Endothelial cell of umbilical vein (primary cell): ENCODE measurements around the gene SLC22A23. TPM values are rescaled to one million over a fixed set of nuclear protein-coding genes. Genes with fewer than 3 reads are reported as not detected.

ENCODE experiments used
- BruUV-seq: library from RNA; stranded (reverse); fragments of 400-500 nt; replicated peaks from 2 replicates; lab custom pipeline; 2021; lab: Mats Ljungman, UMichigan
- CTCF ChIA-PET: fragments of 300-600, 350-600 bp; sonication (Branson Sonifier 250); formaldehyde crosslinking; loops from one replicate; lab custom pipeline; 2021; ENCODE audit warnings: antibody characterized with exemption, inconsistent platforms; lab: Charles Lee
- POLR2A ChIA-PET: fragments of 300-600, 350-600 bp; sonication (Branson Sonifier 250); formaldehyde crosslinking; loops from one replicate; lab custom pipeline; 2021; ENCODE audit warnings: antibody characterized with exemption, inconsistent platforms; lab: Charles Lee
- DNase-seq: peaks from one replicate; pipeline ENCODE4 v3.0.0-alpha.2; 2011; ENCODE audit warnings: low read depth, low spot score
- FAIRE-seq: peaks from 2 replicates; lab custom pipeline; 2011; peaks lifted over from hg19 to GRCh38; lab: Jason Lieb, UNC
- H2AFZ ChIP-seq: 2 replicates; pipeline ENCODE4 v1.6.0; 2012; ENCODE audit warnings: low read depth, low read length, control low read depth, inconsistent platforms
- H3K27ac ChIP-seq: 2 replicates; pipeline ENCODE4 v1.5.1; 2011; ENCODE audit warnings: low read depth, mild to moderate bottlenecking, control low read depth, low read length, moderate library complexity; ENCODE audit not compliant: insufficient read depth
- H3K27me3 ChIP-seq, 2 experiments: 2 replicates each; pipeline versions ENCODE4 v1.6.0 to v1.6.1; 2011; ENCODE audit warnings: low read length in 2 of 2, mixed read lengths in 1 of 2; ENCODE audit not compliant: control insufficient read depth in 2 of 2, insufficient read depth in 2 of 2
- H3K36me3 ChIP-seq, 2 experiments: 2 replicates in 1 of 2; 3 replicates in 1 of 2; pipeline ENCODE4 v1.5.1; 2011; ENCODE audit warnings: low read length in 2 of 2, mild to moderate bottlenecking in 1 of 2, moderate library complexity in 1 of 2; ENCODE audit not compliant: control insufficient read depth in 2 of 2, insufficient read depth in 2 of 2; ENCODE audit errors: extremely low read depth in 1 of 2
- H3K4me1 ChIP-seq: 3 replicates; pipeline ENCODE4 v1.5.1; 2011; ENCODE audit warnings: mild to moderate bottlenecking, low read length; ENCODE audit not compliant: control insufficient read depth, insufficient read depth; ENCODE audit errors: extremely low read depth
- H3K4me2 ChIP-seq: 2 replicates; pipeline ENCODE4 v1.6.1; 2011; ENCODE audit warnings: low read length, control low read depth, mixed read lengths; ENCODE audit not compliant: insufficient read depth
- H3K4me3 ChIP-seq, 3 experiments: fragments of 200-600 bp in 1 of 3; sonication (generic), shearing (Covaris generic) in 1 of 3; replicated peaks in 1 of 3; 2 replicates each; pipeline ENCODE4 v1.5.1; 2011 to 2016; ENCODE audit warnings: control low read depth in 3 of 3, low read length in 3 of 3, mild to moderate bottlenecking in 2 of 3, inconsistent platforms in 1 of 3, low read depth in 1 of 3, moderate library complexity in 1 of 3; ENCODE audit not compliant: insufficient read depth in 1 of 3
- H3K79me2 ChIP-seq: 2 replicates; pipeline ENCODE4 v1.6.0; 2012; ENCODE audit warnings: low read length, inconsistent platforms; ENCODE audit not compliant: control insufficient read depth, insufficient read depth
- H3K9ac ChIP-seq: replicated peaks from 2 replicates; pipeline ENCODE3; 2011; ENCODE audit warnings: low read length, control low read depth; ENCODE audit not compliant: insufficient read depth; ENCODE audit errors: extremely low read depth
- H3K9me1 ChIP-seq: replicated peaks from 3 replicates; pipeline ENCODE4 v1.6.0; 2011; ENCODE audit warnings: mild to moderate bottlenecking, low read length; ENCODE audit not compliant: control insufficient read depth, insufficient read depth; ENCODE audit errors: extremely low read depth
- H3K9me3 ChIP-seq: replicated peaks from 2 replicates; pipeline ENCODE4 v1.5.1; 2012; ENCODE audit warnings: low read length, inconsistent platforms; ENCODE audit not compliant: control insufficient read depth, insufficient read depth
- H4K20me1 ChIP-seq: replicated peaks from 2 replicates; pipeline ENCODE3; 2011; ENCODE audit warnings: mild to moderate bottlenecking, low read length; ENCODE audit not compliant: control insufficient read depth, insufficient read depth; ENCODE audit errors: extremely low read depth
- CTCF ChIP-seq, 2 donors: IDR thresholded peaks; 1 replicate in 1 of 2; 2 replicates in 1 of 2; pipeline ENCODE4 v1.5.1; 2011; ENCODE audit warnings: low read length in 2 of 2, mild to moderate bottlenecking in 2 of 2, moderate library complexity in 2 of 2, control low read depth in 1 of 2, inconsistent platforms in 1 of 2, low read depth in 1 of 2; ENCODE audit not compliant: insufficient read depth in 1 of 2; ENCODE audit errors: extremely low read depth in 1 of 2
- EZH2 ChIP-seq: IDR thresholded peaks from 2 replicates; pipeline ENCODE4 v1.6.1; 2012; ENCODE audit warnings: borderline replicate concordance, low read depth, mild to moderate bottlenecking, moderate library complexity, low read length, inconsistent platforms; ENCODE audit not compliant: severe bottlenecking
- FOS ChIP-seq: IDR thresholded peaks from 2 replicates; pipeline ENCODE4 v1.6.1; 2011; ENCODE audit warnings: mild to moderate bottlenecking, low read length, moderate library complexity, borderline replicate concordance; ENCODE audit not compliant: insufficient read depth
- GATA2 ChIP-seq: IDR thresholded peaks from 2 replicates; pipeline ENCODE4 v1.7.0; 2011; ENCODE audit warnings: low read depth, mild to moderate bottlenecking, moderate library complexity, mixed read lengths, low read length; ENCODE audit not compliant: insufficient read length, insufficient read depth
- JUN ChIP-seq: IDR thresholded peaks from 2 replicates; pipeline ENCODE4 v1.6.1; 2011; ENCODE audit warnings: borderline replicate concordance, low read depth; ENCODE audit not compliant: insufficient read length, insufficient read depth
- MYC ChIP-seq: IDR thresholded peaks from one replicate; pipeline ENCODE4 v1.6.1; 2011; ENCODE audit warnings: mild to moderate bottlenecking, low read depth, low read length
- POLR2A ChIP-seq: IDR thresholded peaks from 2 replicates; pipeline ENCODE4 v1.6.1; 2012; ENCODE audit warnings: low read depth, mild to moderate bottlenecking, control low read depth, low read length
- POLR2AphosphoS5 ChIP-seq: IDR thresholded peaks from 2 replicates; pipeline ENCODE4 v1.6.1; 2012; ENCODE audit warnings: low read depth, mild to moderate bottlenecking, control low read depth, low read length, moderate library complexity; ENCODE audit not compliant: insufficient read depth
- dilution Hi-C: fragments of 300-500 bp; cut with MboI; formaldehyde crosslinking; loops from one replicate; pipeline ENCODE4 v1.15.0; 2019; ENCODE audit warnings: low sequenced_read_pairs; ENCODE audit not compliant: extremely low pct_ligation_motif_present
- intact Hi-C: fragments of 100-400 bp; cut with micrococcal nuclease; formaldehyde crosslinking; loops from one replicate; pipeline ENCODE4 v1.10.0; 2022
- polyA plus RNA-seq, 4 experiments: library from polyadenylated mRNA; depleted of rRNA in 3 of 4; stranded (reverse) in 3 of 4; unstranded in 1 of 4; fragments of >200 nt; gene quantifications; 2 replicates each; pipeline versions ENCODE4 v1.2.1 to v1.2.3, GENCODE V29; 2011 to 2012; ENCODE audit warnings: missing spikeins in 1 of 4
- total RNA-seq: library from RNA; stranded (reverse); gene quantifications from 2 replicates; pipeline ENCODE4 v1.2.3, GENCODE V29; 2021
- TF ChIP-seq, protein P1 (sequence below): IDR thresholded peaks from 2 replicates; pipeline ENCODE4 v1.6.1; 2011; ENCODE audit not compliant: insufficient read depth, insufficient read length

The SLC22A23 gene
- total and polyA plus RNA-seq, 2 donors (not counting 3 experiments of a cell fraction or from before 2014, with no cell fraction given): 4.2 to 14.3 TPM

DNA sequence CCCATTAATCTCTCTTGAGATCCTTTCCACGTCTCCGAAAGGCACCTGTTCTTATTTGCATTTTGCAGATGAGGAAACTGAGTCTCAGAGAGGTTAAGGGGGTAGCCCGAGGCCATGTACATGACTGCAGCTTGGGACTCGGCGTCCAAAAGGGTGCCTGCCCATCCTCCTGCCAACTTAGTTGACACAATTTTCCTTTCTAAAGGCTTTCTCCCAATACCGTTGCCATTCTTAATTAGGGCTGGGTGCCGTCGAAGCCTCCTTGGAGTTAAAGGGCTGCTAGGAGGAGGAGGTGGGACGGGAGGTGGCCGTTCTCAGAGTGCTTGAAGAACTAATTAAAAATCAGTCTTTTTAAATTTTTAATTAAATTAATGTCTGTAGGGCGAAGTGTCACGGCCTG, 198.6 kb downstream of the SLC22A23 start:
- H3K79me2 ChIP-seq: peaks cover 42% of the 10 kb centered on the region
- TF ChIP-seq GATA2: no peak
- TF ChIP-seq MYC: no peak
- TF ChIP-seq CTCF (IDR thresholded peaks at IDR 0.05; ENCODE audit: extremely low read depth in 1 of 2, insufficient read depth in 1 of 2, low read depth in 1 of 2, low read length in 2 of 2): no peak
- no peak for TF ChIP-seq EZH2
- TF ChIP-seq FOS: no peak
- no peak for TF ChIP-seq POLR2AphosphoS5
- TF ChIP-seq JUN: no peak
- TF ChIP-seq, protein P1, sequence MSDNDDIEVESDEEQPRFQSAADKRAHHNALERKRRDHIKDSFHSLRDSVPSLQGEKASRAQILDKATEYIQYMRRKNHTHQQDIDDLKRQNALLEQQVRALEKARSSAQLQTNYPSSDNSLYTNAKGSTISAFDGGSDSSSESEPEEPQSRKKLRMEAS: no peak
- TF ChIP-seq POLR2A: no peak
- peak overlapping the region in 1 of 3 experiments; percentile 98 for H3K4me3 ChIP-seq
- peaks cover 7% of the 10 kb centered on the region for H3K4me1 ChIP-seq
- ChIA-PET POLR2A (interaction anchor here (0.6 to 0.7 kb wide), 3 partner anchors 101 to 200 kb away, joined by 3 to 4 read pairs (median 3); partner anchors contain the start of gene TUBB2A), CTCF (interaction anchor here (0.6 to 2.5 kb wide), 3 partner anchors 101 to 474 kb away, joined by 3 to 10 read pairs (median 4); partner anchors contain the start of gene TUBB2A)
- no peaks in the 10 kb centered on the region for H4K20me1 ChIP-seq
- no peaks in the 10 kb centered on the region for H3K36me3 ChIP-seq
- no peaks in the 10 kb centered on the region for H3K9me3 ChIP-seq
- dilution Hi-C loops (no loop called here), intact Hi-C loops (loop anchor here (1.0 to 2.0 kb wide), 5 partner anchors 67 to 259 kb away; partner anchors contain the start of genes NQO2, RIPK1 and TUBB2A)
- no peak overlapping the region for H3K9ac ChIP-seq
- BruUV-seq: no TSS peak
- peak overlapping the region; percentile 48 for H3K4me2 ChIP-seq
- H3K9me1 ChIP-seq: no peaks in the 10 kb centered on the region
- no peak for FAIRE-seq
- no peak overlapping the region for H3K27ac ChIP-seq
- no peak for DNase-seq
- peaks cover 4 to 5% of the 10 kb centered on the region in 2 experiments for H3K27me3 ChIP-seq
- H2AFZ ChIP-seq: no peak overlapping the region
